ENCODE measurements around the gene GRM4.

DNA sequence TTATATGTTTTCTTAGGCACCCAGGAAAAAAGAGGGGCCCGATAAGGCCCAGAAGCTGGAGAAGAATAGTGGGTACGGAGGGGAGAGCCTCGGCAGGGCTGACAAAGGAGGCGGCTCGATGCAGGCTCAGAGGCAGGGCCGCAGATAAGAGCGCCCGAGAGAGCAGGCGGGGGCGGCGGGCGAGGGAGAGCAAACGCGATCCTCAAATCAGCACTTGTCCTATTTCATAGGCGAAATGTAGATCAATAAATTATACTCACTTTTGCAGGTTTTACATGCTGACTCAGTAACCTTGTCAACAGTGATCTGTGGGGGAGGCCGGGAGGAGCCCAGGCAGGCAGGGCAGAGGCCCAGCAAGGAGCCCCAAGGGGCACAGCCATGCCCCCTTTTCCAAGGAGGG lies 42.6 kb downstream of the GRM4 start:
- TF ChIP-seq POLR2A (IDR thresholded peaks at IDR 0.05) (no peak), POLR2AphosphoS5 (IDR thresholded peaks at IDR 0.05) (no peak)
- TF ChIP-seq, protein P1, sequence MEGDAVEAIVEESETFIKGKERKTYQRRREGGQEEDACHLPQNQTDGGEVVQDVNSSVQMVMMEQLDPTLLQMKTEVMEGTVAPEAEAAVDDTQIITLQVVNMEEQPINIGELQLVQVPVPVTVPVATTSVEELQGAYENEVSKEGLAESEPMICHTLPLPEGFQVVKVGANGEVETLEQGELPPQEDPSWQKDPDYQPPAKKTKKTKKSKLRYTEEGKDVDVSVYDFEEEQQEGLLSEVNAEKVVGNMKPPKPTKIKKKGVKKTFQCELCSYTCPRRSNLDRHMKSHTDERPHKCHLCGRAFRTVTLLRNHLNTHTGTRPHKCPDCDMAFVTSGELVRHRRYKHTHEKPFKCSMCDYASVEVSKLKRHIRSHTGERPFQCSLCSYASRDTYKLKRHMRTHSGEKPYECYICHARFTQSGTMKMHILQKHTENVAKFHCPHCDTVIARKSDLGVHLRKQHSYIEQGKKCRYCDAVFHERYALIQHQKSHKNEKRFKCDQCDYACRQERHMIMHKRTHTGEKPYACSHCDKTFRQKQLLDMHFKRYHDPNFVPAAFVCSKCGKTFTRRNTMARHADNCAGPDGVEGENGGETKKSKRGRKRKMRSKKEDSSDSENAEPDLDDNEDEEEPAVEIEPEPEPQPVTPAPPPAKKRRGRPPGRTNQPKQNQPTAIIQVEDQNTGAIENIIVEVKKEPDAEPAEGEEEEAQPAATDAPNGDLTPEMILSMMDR (IDR thresholded peaks at IDR 0.05): no peak
